GM23248 (cell line): ENCODE measurements around the gene KIAA1958. TPM values are rescaled to one million over a fixed set of nuclear protein-coding genes. Genes with fewer than 3 reads are reported as not detected.
A peak's percentile ranks its signal among the peaks of the same experiment; 100 is the strongest.

Source experiments
- DNase-seq: peaks from one replicate; pipeline ENCODE4 v3.0.0-alpha.2; 2015
- H2AFZ ChIP-seq: fragments of 200-600 bp; sonication (generic); 2 replicates; pipeline ENCODE4 v1.6.1; 2016; ENCODE audit warnings: antibody characterized with exemption
- H3F3A ChIP-seq: fragments of 200-600 bp; sonication (generic); 2 replicates; pipeline ENCODE4 v1.6.1; 2016; ENCODE audit warnings: mild to moderate bottlenecking, antibody characterized with exemption, mixed run types; ENCODE audit not compliant: insufficient read depth
- H3K27ac ChIP-seq: fragments of 200-600 bp; sonication (generic); 2 replicates; pipeline ENCODE4 v1.5.1; 2016; ENCODE audit warnings: mild to moderate bottlenecking
- H3K27me3 ChIP-seq: fragments of 200-600 bp; sonication (generic); replicated peaks from 2 replicates; pipeline ENCODE4 v1.6.1; 2016; ENCODE audit warnings: mild to moderate bottlenecking; ENCODE audit not compliant: insufficient read depth
- H3K36me3 ChIP-seq: fragments of 200-600 bp; sonication (generic); 2 replicates; pipeline ENCODE4 v1.6.1; 2016; ENCODE audit warnings: low read depth, mild to moderate bottlenecking
- H3K4me1 ChIP-seq: fragments of 200-600 bp; sonication (generic); 2 replicates; pipeline ENCODE4 v1.6.1; 2016; ENCODE audit warnings: mild to moderate bottlenecking; ENCODE audit not compliant: insufficient read depth
- H3K4me2 ChIP-seq: fragments of 200-600 bp; sonication (generic); one replicate; pipeline ENCODE4 v1.6.1; 2016; ENCODE audit warnings: mild to moderate bottlenecking; ENCODE audit not compliant: unreplicated experiment
- H3K4me3 ChIP-seq: fragments of 200-600 bp; sonication (generic); 2 replicates; pipeline ENCODE4 v1.5.1; 2016; ENCODE audit warnings: mild to moderate bottlenecking
- H3K79me2 ChIP-seq: fragments of 200-600 bp; sonication (generic); 2 replicates; pipeline ENCODE4 v1.6.1; 2016; ENCODE audit warnings: mild to moderate bottlenecking; ENCODE audit not compliant: insufficient read depth
- H3K9ac ChIP-seq: fragments of 200-600 bp; sonication (generic); 2 replicates; pipeline ENCODE4 v1.6.1; 2016; ENCODE audit warnings: mild to moderate bottlenecking
- H3K9me2 ChIP-seq: fragments of 200-600 bp; sonication (generic); 2 replicates; pipeline ENCODE4 v1.6.1; 2016; ENCODE audit warnings: mixed run types, mild to moderate bottlenecking, moderate library complexity; ENCODE audit not compliant: insufficient read depth
- H3K9me3 ChIP-seq: fragments of 200-600 bp; sonication (generic); one replicate; pipeline ENCODE4 v1.6.1; 2017; ENCODE audit warnings: low read depth
- H4K20me1 ChIP-seq: fragments of 200-600 bp; sonication (generic); 2 replicates; pipeline ENCODE4 v1.6.0; 2016; ENCODE audit not compliant: insufficient read depth
- EZH2 ChIP-seq: fragments of 200-600 bp; sonication (generic); IDR thresholded peaks from 2 replicates; pipeline ENCODE4 v1.6.1; 2018; ENCODE audit warnings: antibody characterized with exemption, mild to moderate bottlenecking; ENCODE audit not compliant: insufficient read depth, poor library complexity, severe bottlenecking
- EZH2phosphoT487 ChIP-seq: fragments of 200-600 bp; sonication (generic); IDR thresholded peaks from 2 replicates; pipeline ENCODE4 v1.6.1; 2018; ENCODE audit warnings: antibody characterized with exemption, moderate library complexity, mild to moderate bottlenecking, low read depth; ENCODE audit not compliant: insufficient read depth
- WGBS, 2 experiments: methylation state at CpG; one replicate each; pipeline ENCODE4 v1.1.6; 2015 to 2017; ENCODE audit warnings: low lambda C conversion rate in 2 of 2, low coverage in 1 of 2; ENCODE audit errors: missing lambda C conversion rate in 2 of 2; 5-methylcytosine and 5-hydroxymethylcytosine counted together
- in situ Hi-C: fragments of 300-500 bp; cut with MboI; formaldehyde crosslinking; loops from 2 replicates; pipeline ENCODE4 v1.15.0; 2020
- polyA plus RNA-seq: library from polyadenylated mRNA; unstranded; fragments of >200 nt; fragmentation: Nextera tagmentation; extraction: Ambion mirVana; gene quantifications from 2 replicates; pipeline ENCODE4 v1.2.1, GENCODE V29; 2016
- total RNA-seq: library from RNA; depleted of rRNA; stranded (reverse); fragments of >200 nt; shearing (Covaris generic); gene quantifications from 2 replicates; pipeline ENCODE4 v1.2.3, GENCODE V29; 2014

Gene KIAA1958
- total and polyA plus RNA-seq, 2 experiments from 2014 or later: 7.7 to 7.8 TPM

DNA sequence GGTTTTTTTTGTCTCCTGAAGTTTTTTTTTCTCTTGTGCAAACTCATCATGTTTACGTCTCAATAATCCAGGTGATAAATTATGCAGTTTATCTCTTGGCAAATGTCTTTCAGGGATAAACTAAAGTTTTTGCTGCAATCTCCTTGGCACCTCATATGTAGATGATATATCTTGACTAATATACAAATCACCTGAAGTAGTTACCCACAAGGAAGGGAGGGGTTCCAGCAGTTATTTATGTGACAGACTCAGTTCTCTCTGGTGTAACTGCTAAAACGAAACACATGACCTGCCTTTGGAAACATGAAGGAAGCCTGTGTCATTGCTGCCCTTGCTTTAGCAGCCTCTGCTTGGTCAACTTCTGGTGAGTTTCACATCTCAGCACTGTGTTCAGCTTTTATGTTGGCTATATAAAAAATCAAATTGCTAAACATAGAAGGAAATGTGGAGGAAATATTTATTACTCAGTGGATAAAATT lies 39.3 kb upstream of the KIAA1958 start:
- no peaks in the 10 kb centered on the region for H3K27me3 ChIP-seq
- H3K36me3 ChIP-seq: no peaks in the 10 kb centered on the region
- WGBS, 2 experiments: 6 to 7% methylated on average over 2 of the region's 2 CpGs
- H3F3A ChIP-seq: peaks cover 24% of the 10 kb centered on the region
- H3K9ac ChIP-seq: peak overlapping the region; percentile 60
- peak overlapping the region; percentile 81 for H3K27ac ChIP-seq
- H2AFZ ChIP-seq: peak overlapping the region; percentile 59; the same call in 1 of the 2 replicates
- no peaks in the 10 kb centered on the region for H3K79me2 ChIP-seq
- no peaks in the 10 kb centered on the region for H3K9me3 ChIP-seq
- no peaks in the 10 kb centered on the region for H3K9me2 ChIP-seq
- no peaks in the 10 kb centered on the region for H4K20me1 ChIP-seq
- in situ Hi-C loops: no loop called here
- peak overlapping the region; percentile 42 for H3K4me3 ChIP-seq
- TF ChIP-seq EZH2phosphoT487 (no peak), EZH2 (no peak)
- peak; percentile 90 for DNase-seq
- H3K4me2 ChIP-seq: peak overlapping the region; percentile 60
- H3K4me1 ChIP-seq: peaks cover 14% of the 10 kb centered on the region

- no peak for TF ChIP-seq EZH2phosphoT487
- TF ChIP-seq EZH2: no peak
- Histone ChIP-seq H3K79me2 (no peaks in the 10 kb centered on the region), H3K4me2 (no peak overlapping the region), H3K27me3 (no peaks in the 10 kb centered on the region), H3K9me3 (no peaks in the 10 kb centered on the region), H3K9me2 (no peaks in the 10 kb centered on the region), H3K9ac (no peak overlapping the region), H3K36me3 (peaks cover 11% of the 10 kb centered on the region; the same call in 1 of the 2 replicates), H2AFZ (no peak overlapping the region), H3K4me3 (no peak overlapping the region), H3F3A (no peaks in the 10 kb centered on the region), H3K27ac (no peak overlapping the region), H3K4me1 (no peaks in the 10 kb centered on the region), H4K20me1 (no peaks in the 10 kb centered on the region)
- 95 to 97% methylated on average over 1 of the region's 1 CpG for WGBS, 2 experiments
- DNase-seq: no peak
- in situ Hi-C loops: no loop called here
These were observed 23.8 kb upstream of the KIAA1958 start for GRCh38 chr9:112462855-112463254.

DNA sequence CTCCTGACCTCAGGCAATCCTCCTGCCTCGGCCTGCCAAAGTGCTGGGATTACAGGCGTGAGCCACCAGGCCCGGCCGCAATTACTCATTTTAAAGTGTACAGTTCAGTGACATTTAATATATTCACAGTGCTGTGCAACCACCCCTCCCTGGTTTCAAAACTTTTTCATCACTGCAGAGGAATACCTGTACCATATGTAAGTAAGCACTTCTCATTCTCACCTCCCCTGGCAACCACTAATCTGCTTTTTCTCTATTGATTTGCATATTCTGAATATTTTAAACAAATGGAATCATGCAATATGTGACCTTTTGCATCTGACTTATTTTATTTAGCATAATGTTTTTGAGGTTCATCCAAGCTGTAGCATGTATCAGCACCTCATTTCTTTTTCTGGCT lies 21.3 kb upstream of the KIAA1958 start:
- 98 to 100% methylated on average over 4 of the region's 4 CpGs for WGBS, 2 experiments
- no peaks in the 10 kb centered on the region for H3K4me1 ChIP-seq
- DNase-seq: no peak
- no peaks in the 10 kb centered on the region for H3K9me3 ChIP-seq
- no peak overlapping the region for H3K4me2 ChIP-seq
- H3K79me2 ChIP-seq: no peaks in the 10 kb centered on the region
- in situ Hi-C loops: no loop called here
- H3K9me2 ChIP-seq: no peaks in the 10 kb centered on the region
- no peak overlapping the region for H3K4me3 ChIP-seq
- H3F3A ChIP-seq: no peaks in the 10 kb centered on the region
- no peak overlapping the region for H2AFZ ChIP-seq
- H4K20me1 ChIP-seq: no peaks in the 10 kb centered on the region
- H3K36me3 ChIP-seq: peaks cover under 1% of the 10 kb centered on the region; the same call in 1 of the 2 replicates
- no peaks in the 10 kb centered on the region for H3K27me3 ChIP-seq
- no peak overlapping the region for H3K27ac ChIP-seq
- H3K9ac ChIP-seq: no peak overlapping the region
- TF ChIP-seq EZH2: no peak
- no peak for TF ChIP-seq EZH2phosphoT487

DNA sequence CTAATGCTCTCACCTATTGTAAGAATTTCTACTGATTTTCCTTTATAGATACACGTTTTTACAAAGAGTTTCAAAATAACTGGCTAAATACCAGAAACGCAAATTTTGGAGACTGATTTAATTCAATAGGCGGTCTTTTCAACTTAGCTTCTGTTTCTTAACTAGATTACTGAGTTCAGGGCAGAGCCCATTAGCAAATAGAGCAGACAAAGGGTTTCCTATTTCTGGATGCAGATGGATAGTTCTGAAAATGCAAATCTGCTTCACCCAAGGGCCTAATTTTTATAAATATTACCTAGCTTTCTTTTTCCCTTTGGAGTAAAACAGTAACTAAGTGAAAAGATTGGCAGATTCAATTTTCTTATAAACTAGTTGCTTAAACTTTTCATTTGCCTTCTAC lies 13.6 kb upstream of the KIAA1958 start:
- Histone ChIP-seq H3K9me2 (no peaks in the 10 kb centered on the region), H3K79me2 (no peaks in the 10 kb centered on the region), H3K4me1 (no peaks in the 10 kb centered on the region), H4K20me1 (no peaks in the 10 kb centered on the region), H3F3A (no peaks in the 10 kb centered on the region), H3K4me3 (no peak overlapping the region), H3K27me3 (no peaks in the 10 kb centered on the region), H3K36me3 (0 out of 2 replicates have a peak, but pooled peaks cover 13% of the 10 kb centered on the region), H3K4me2 (no peak overlapping the region), H3K9ac (no peak overlapping the region), H3K9me3 (no peaks in the 10 kb centered on the region), H2AFZ (no peak overlapping the region), H3K27ac (no peak overlapping the region)
- in situ Hi-C loops: no loop called here
- WGBS, 2 experiments: 96% methylated on average over 3 of the region's 3 CpGs
- DNase-seq: no peak
- no peak for TF ChIP-seq EZH2
- TF ChIP-seq EZH2phosphoT487: no peak
